ENCODE measurements around the gene CAMSAP1.

Gene CAMSAP1

GRCh38 chr9:135794057-135794335, 113.3 kb downstream of the CAMSAP1 start:
- H3K27ac ChIP-seq = no peak overlapping the region
- TF ChIP-seq ZFX (IDR thresholded peaks at IDR 0.05) = no peak

DNA sequence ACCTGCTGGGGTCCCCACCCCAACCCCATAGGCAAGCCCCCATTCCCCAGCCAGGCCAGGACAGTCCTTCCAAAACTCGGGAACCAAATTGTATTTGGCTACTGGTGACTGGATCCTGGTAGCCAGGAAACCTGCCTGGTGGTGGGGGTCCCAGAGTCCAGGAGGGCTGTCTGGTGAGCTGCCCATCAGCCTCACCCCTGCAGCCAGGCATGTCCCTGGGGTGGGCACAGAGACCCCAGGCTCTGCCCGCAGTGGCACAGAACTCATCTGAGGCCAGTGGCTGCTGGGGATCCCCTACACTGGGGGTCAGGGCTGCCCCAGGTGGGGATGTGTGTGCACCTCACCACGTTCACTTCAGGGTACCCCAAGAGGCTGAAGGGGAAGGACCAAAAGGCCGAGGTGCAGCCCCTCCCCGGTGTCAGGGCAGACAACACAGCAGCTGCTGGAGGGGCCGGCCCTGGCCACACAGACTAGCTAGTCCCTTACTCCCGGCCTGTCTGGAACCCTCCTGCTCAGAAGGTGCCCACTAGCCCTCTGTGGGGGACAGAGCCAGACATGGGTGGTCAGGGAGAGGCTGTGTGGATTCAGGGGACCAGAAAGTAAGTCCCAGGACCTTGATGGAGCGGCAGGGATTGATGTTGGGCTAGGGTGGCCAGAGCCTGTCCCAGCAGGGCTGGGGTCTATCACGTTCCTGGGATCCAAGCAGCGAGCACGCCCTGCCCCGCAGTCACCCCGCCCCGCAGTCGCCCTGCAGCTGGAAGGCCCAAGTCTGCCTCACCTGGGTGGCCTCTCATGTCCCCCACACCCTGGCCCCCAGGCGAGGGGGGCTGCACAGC, 113.9 kb downstream of the CAMSAP1 start:
- no peak overlapping the region for H3K27ac ChIP-seq
- TF ChIP-seq ZFX (IDR thresholded peaks at IDR 0.05) = no peak
- TF ChIP-seq CTCF (conservative IDR thresholded peaks at IDR 0.05) = peak; percentile 25; the same call in 1 of the 2 replicates

DNA sequence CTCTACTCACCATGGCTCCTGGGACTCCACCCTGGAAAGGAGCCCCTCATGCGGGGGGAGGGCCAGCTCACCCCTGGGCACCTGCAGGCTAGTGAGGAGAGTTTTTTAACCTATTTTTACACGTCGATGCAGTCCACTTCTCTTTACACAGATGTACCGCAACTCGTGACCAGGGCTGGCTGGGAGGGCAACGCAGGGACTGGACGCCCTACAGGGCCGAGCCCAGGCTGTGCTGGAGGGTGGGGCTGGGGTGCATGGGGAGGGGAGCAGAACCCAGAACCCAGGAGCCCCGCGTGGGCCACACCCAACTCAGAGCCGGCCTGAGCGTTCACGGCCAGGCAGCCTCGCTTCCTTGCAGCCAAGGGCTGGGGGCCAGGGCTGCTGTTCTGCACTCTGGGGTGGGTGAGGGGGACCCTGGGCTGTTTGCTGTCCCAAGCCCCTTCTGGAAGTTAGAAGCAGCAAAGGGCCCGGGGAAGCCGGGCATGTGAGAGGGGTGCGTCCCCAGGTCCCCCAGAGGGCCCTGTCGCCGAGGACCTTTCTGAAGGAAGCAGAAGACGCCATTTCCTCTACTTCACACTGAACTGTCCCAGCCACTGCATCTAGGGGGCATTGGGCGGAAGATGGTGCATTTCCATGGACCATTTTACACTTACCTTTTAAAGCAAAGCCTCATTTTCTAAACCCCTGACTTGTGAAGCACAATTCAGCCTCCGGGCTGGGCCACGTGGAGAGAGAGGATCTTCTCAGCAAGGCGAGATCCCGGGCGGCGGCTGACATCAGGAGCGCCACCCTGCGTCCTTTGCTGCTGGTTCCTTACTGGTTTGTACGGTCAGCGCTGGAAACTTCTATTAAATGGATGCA, 114.8 kb downstream of the CAMSAP1 start:
- H3K27ac ChIP-seq = no peak overlapping the region
- TF ChIP-seq ZFX (IDR thresholded peaks at IDR 0.05) = no peak
- TF ChIP-seq CTCF (conservative IDR thresholded peaks at IDR 0.05) = peak; percentile 44; the same call in 1 of the 2 replicates

DNA sequence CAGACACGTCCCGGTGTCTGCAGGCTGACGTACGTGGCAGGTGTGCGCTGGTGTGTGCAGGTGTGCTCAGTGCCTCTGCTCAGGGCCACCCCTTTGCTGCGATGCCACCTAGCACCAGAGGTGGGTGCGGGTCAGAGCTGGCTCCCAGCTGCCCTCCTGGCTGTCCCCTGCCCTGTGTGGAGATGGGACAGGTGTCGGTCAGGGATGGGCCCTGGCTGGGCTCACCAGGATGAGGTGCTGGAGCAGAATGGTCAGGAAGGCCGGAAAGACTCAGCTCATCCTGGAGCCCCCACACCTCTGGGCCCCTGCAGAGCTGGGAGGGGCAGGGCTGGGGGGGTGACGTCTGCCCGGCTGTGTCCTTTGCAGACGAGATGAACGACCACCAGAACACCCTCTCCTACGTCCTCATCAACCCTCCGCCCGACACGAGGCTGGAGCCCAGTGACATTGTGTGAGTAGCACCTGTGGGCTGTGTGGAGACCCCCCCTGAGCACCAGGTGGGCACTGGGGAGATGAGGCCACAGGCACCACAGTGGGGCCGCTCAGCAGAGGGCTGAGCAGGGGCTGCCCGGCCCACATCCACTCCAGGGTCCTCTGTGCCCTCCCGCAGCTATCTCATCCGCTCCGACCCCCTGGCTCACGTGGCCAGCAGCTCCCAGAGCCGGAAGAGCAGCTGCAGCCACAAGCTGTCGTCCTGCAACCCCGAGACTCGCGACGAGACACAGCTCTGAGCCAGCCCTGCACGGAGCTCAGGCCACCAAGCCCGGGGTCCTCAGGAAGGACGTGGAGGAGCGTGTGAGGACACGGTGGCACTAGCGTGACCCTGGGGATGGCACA, 115.7 kb downstream of the CAMSAP1 start:
- TF ChIP-seq CTCF (conservative IDR thresholded peaks at IDR 0.05) (no peak), ZFX (IDR thresholded peaks at IDR 0.05) (no peak)
- H3K27ac ChIP-seq = no peak overlapping the region

GRCh38 chr9:135790850-135791249, 116.5 kb downstream of the CAMSAP1 start:
- H3K27ac ChIP-seq = no peak overlapping the region
- TF ChIP-seq ZFX (IDR thresholded peaks at IDR 0.05) (no peak), CTCF (conservative IDR thresholded peaks at IDR 0.05) (no peak)

DNA sequence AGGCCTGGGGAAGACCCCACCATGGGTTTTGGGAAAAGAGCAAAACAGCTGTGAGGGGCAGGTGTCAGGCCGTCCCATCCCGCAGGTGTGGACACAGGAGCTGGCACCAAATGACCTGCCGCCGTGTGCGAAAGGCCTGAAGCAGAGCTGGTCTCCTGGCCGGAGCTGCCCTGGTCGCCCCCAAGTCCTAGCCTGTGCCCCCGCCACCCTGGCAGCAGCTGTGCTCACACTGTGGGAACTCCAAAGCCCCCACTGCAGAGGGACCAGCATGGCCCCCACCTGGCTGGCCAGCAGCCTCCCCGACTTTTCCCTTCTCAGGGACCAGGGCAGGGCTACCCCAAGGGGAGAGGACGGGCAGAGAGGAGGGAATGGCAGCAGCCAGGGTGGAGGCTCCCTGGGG, 117.0 kb downstream of the CAMSAP1 start:
- no peak overlapping the region for H3K27ac ChIP-seq

More for the DNA sequence above, 117.0 kb downstream of the CAMSAP1 start:
- TF ChIP-seq ZFX (IDR thresholded peaks at IDR 0.05) (no peak), CTCF (conservative IDR thresholded peaks at IDR 0.05) (no peak)

All from C4-2B (cell line).